GM21786 (cell line): ENCODE data around the gene CPD.
"Not testable (repeated sequence)": the region's sequence is repeated elsewhere in the genome, so short reads cannot be mapped to it uniquely, and the experiment has no call there.

Experiments used
- ATAC-seq: cut with Tn5 transposase; IDR thresholded peaks from one replicate; pipeline ENCODE4 v1.9.1; 2021; ENCODE audit not compliant: unreplicated experiment

The CPD gene

GRCh38 chr17:30378825-30379302 lies at the start of gene CPD:
CPD (plus strand) TSS chr17:30378927; CDS start chr17:30378981, 54 bp downstream.
- ATAC-seq = peak; percentile 78

- peak; percentile 76 for ATAC-seq
These were observed 46.6 kb upstream of the CPD start for GRCh38 chr17:30332057-30332542.

- ATAC-seq = no peak
These were observed 45.0 kb upstream of the CPD start, which contains the start of gene TMIGD1 for GRCh38 chr17:30333503-30334360. TMIGD1 (minus strand) TSS chr17:30334057; CDS start chr17:30332133, 1,924 bp downstream.

GRCh38 chr17:30334421-30334820 lies 44.3 kb upstream of the CPD start:
- ATAC-seq = no peak

GRCh38 chr17:30336369-30337171 lies 42.2 kb upstream of the CPD start:
- no peak for ATAC-seq

- no peak for ATAC-seq
These were observed 41.2 kb upstream of the CPD start for GRCh38 chr17:30337393-30337999.

GRCh38 chr17:30339086-30339485 lies 39.6 kb upstream of the CPD start:
- ATAC-seq = no peak

GRCh38 chr17:30340801-30341356 lies 37.8 kb upstream of the CPD start:
- no peak for ATAC-seq

GRCh38 chr17:30341703-30342249 lies 37.0 kb upstream of the CPD start:
- ATAC-seq = no peak

GRCh38 chr17:30343244-30343643 lies 35.5 kb upstream of the CPD start:
- ATAC-seq = not testable (repeated sequence)

- ATAC-seq = no peak
These were observed 34.9 kb upstream of the CPD start for GRCh38 chr17:30343796-30344195.

- no peak for ATAC-seq
These were observed 34.2 kb upstream of the CPD start for GRCh38 chr17:30344283-30345088.

- no peak for ATAC-seq
These were observed 33.7 kb upstream of the CPD start for GRCh38 chr17:30345089-30345433.

GRCh38 chr17:30345527-30346075 lies 33.1 kb upstream of the CPD start:
- ATAC-seq = no peak

- no peak for ATAC-seq
These were observed 32.4 kb upstream of the CPD start for GRCh38 chr17:30346221-30346795.

GRCh38 chr17:30347488-30347887 lies 31.2 kb upstream of the CPD start:
- ATAC-seq = no peak

- no peak for ATAC-seq
These were observed 29.5 kb upstream of the CPD start for GRCh38 chr17:30349252-30349651.

- ATAC-seq = not testable (repeated sequence)
These were observed 27.5 kb upstream of the CPD start for GRCh38 chr17:30351263-30351662.

GRCh38 chr17:30351735-30352134 lies 27.0 kb upstream of the CPD start:
- no peak for ATAC-seq
